Liver (tissue), 3 donors: ENCODE results near the gene TPD52L1.

Experiments
- CTCF ChIP-seq: fragments of 150-350 bp; IDR thresholded peaks from 2 replicates; pipeline ENCODE4 v1.5.1; 2017; ENCODE audit warnings: improper control_type of control experiment, low read depth, low read length; ENCODE audit not compliant: missing input control
- EGR1 ChIP-seq, 2 donors: IDR thresholded peaks; 2 replicates each; pipeline ENCODE4 v1.6.1; 2016 to 2018; ENCODE audit warnings: antibody characterized with exemption in 2 of 2, low read depth in 2 of 2
- FOXA1 ChIP-seq: IDR thresholded peaks from 2 replicates; pipeline ENCODE4 v1.6.1; 2016; ENCODE audit warnings: antibody characterized with exemption
- HNF4A ChIP-seq, 2 donors: conservative IDR thresholded peaks; 2 replicates each; pipeline ENCODE4 v1.6.1; 2016; ENCODE audit warnings: antibody characterized with exemption in 2 of 2, mild to moderate bottlenecking in 2 of 2
- JUND ChIP-seq, 2 donors: IDR thresholded peaks; 2 replicates each; pipeline ENCODE4 v1.6.1; 2016; ENCODE audit warnings: antibody characterized with exemption in 2 of 2
- MAX ChIP-seq: IDR thresholded peaks from 2 replicates; pipeline ENCODE4 v1.6.1; 2016; ENCODE audit warnings: antibody characterized with exemption
- NR2F2 ChIP-seq: IDR thresholded peaks from 2 replicates; pipeline ENCODE4 v1.6.1; 2016; ENCODE audit warnings: antibody characterized with exemption
- SP1 ChIP-seq: IDR thresholded peaks from 2 replicates; pipeline ENCODE4 v1.6.1; 2018; ENCODE audit warnings: antibody characterized with exemption, mild to moderate bottlenecking
- TAF1 ChIP-seq: conservative IDR thresholded peaks from 2 replicates; pipeline ENCODE4 v1.6.1; 2016; ENCODE audit warnings: antibody characterized with exemption, mild to moderate bottlenecking
- YY1 ChIP-seq: IDR thresholded peaks from 2 replicates; pipeline ENCODE4 v1.6.1; 2016; ENCODE audit warnings: antibody characterized with exemption, mild to moderate bottlenecking
- ZBTB33 ChIP-seq: IDR thresholded peaks from 2 replicates; pipeline ENCODE4 v1.6.1; 2016; ENCODE audit warnings: antibody characterized with exemption
- donor health status: healthy.
- donor health status: healthy.

GRCh38 chr6:125217369-125217768 is 63.8 kb downstream of the TPD52L1 start:
- TF ChIP-seq EGR1 (IDR thresholded peaks at IDR 0.05; ENCODE audit: low read depth in 2 of 2) (no peak), CTCF (no peak), SP1 (no peak), ZBTB33 (no peak), JUND (IDR thresholded peaks at IDR 0.05) (no peak), HNF4A (conservative IDR thresholded peaks at IDR 0.05) (no peak), MAX (no peak), TAF1 (no peak), NR2F2 (no peak), YY1 (no peak), FOXA1 (no peak)
